ENCODE results near the gene ERGIC3. TPM values are rescaled to one million over a fixed set of nuclear protein-coding genes. Genes with fewer than 3 reads are reported as not detected.

The ERGIC3 gene
- total and polyA plus RNA-seq, 2 experiments from 2014 or later: 262 to 477 TPM

DNA sequence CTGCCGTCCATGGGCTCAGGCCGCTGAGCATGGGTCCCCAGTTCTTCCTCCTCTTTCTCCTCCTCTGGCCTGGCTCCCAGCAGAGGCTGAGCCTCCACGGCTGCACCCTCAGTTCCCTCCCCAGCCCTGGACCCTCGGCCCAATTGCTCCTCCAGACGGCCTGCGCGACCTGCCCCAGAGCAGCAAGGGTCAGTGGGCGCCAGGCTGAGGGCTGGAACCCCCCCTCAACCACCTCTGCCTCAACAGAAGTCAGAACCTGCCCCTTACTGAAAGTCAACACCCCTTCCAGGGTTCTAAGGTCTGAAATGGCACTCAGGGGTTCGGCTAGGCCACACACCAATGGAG, 57.9 kb downstream of the ERGIC3 start:
- Histone ChIP-seq H2AFZ (no peak overlapping the region), H3K9ac (no peak overlapping the region), H3F3A (ENCODE audit: insufficient read depth) (no peaks in the 10 kb centered on the region), H3K9me2 (ENCODE audit: insufficient read depth) (no peaks in the 10 kb centered on the region), H3K4me2 (ENCODE audit: unreplicated experiment) (no peak overlapping the region), H3K79me2 (ENCODE audit: insufficient read depth) (no peaks in the 10 kb centered on the region), H3K27me3 (replicated peaks; ENCODE audit: insufficient read depth) (peaks cover 6% of the 10 kb centered on the region), H3K4me3 (no peak overlapping the region), H3K27ac (no peak overlapping the region), H3K9me3 (ENCODE audit: low read depth) (no peaks in the 10 kb centered on the region), H4K20me1 (ENCODE audit: insufficient read depth) (no peaks in the 10 kb centered on the region), H3K36me3 (ENCODE audit: low read depth) (no peaks in the 10 kb centered on the region), H3K4me1 (ENCODE audit: insufficient read depth) (peaks cover 5% of the 10 kb centered on the region; the same call in 1 of the 2 replicates)
- DNase-seq: no peak
- TF ChIP-seq EZH2 (IDR thresholded peaks at IDR 0.05; ENCODE audit: insufficient read depth, poor library complexity, severe bottlenecking): no peak
- no peak for TF ChIP-seq EZH2phosphoT487 (IDR thresholded peaks at IDR 0.05; ENCODE audit: insufficient read depth, low read depth)
- 83 to 92% methylated on average over 5 to 9 of the region's 9 CpGs for WGBS, 2 experiments (ENCODE audit: low coverage in 1 of 2, low lambda C conversion rate in 2 of 2, missing lambda C conversion rate in 2 of 2)
- in situ Hi-C loops (cut with MboI): no loop called here

GRCh38 chr20:35600176-35600992, 58.5 kb downstream of the ERGIC3 start:
- Histone ChIP-seq H3K9me3 (ENCODE audit: low read depth) (no peaks in the 10 kb centered on the region), H3K27me3 (replicated peaks; ENCODE audit: insufficient read depth) (peaks cover 6% of the 10 kb centered on the region), H3K27ac (no peak overlapping the region), H3K4me1 (ENCODE audit: insufficient read depth) (peaks cover 5% of the 10 kb centered on the region; the same call in 1 of the 2 replicates), H3K9me2 (ENCODE audit: insufficient read depth) (no peaks in the 10 kb centered on the region), H3K4me3 (peak overlapping the region; percentile 64), H3K79me2 (ENCODE audit: insufficient read depth) (no peaks in the 10 kb centered on the region), H2AFZ (peak overlapping the region; percentile 78), H3K36me3 (ENCODE audit: low read depth) (no peaks in the 10 kb centered on the region), H3F3A (ENCODE audit: insufficient read depth) (no peaks in the 10 kb centered on the region), H3K4me2 (ENCODE audit: unreplicated experiment) (peak overlapping the region; percentile 77), H4K20me1 (ENCODE audit: insufficient read depth) (no peaks in the 10 kb centered on the region), H3K9ac (peak overlapping the region; percentile 70; the same call in 1 of the 2 replicates)
- in situ Hi-C loops (cut with MboI): no loop called here
- no peak for TF ChIP-seq EZH2phosphoT487 (IDR thresholded peaks at IDR 0.05; ENCODE audit: insufficient read depth, low read depth)
- no peak for TF ChIP-seq EZH2 (IDR thresholded peaks at IDR 0.05; ENCODE audit: insufficient read depth, poor library complexity, severe bottlenecking)
- WGBS, 2 experiments (ENCODE audit: low coverage in 1 of 2, low lambda C conversion rate in 2 of 2, missing lambda C conversion rate in 2 of 2): 33 to 38% methylated on average over 31 to 34 of the region's 34 CpGs
- DNase-seq: no peak

- peak overlapping the region; percentile 70 for H3K9ac ChIP-seq
- no peaks in the 10 kb centered on the region for H3F3A ChIP-seq (ENCODE audit: insufficient read depth)
- peaks cover 5% of the 10 kb centered on the region; the same call in 1 of the 2 replicates for H3K4me1 ChIP-seq (ENCODE audit: insufficient read depth)
- H3K27ac ChIP-seq: no peak overlapping the region
- H3K9me2 ChIP-seq (ENCODE audit: insufficient read depth): no peaks in the 10 kb centered on the region
- no peaks in the 10 kb centered on the region for H4K20me1 ChIP-seq (ENCODE audit: insufficient read depth)
- H3K9me3 ChIP-seq (ENCODE audit: low read depth): no peaks in the 10 kb centered on the region
- H3K4me2 ChIP-seq (ENCODE audit: unreplicated experiment): peak overlapping the region; percentile 77
- in situ Hi-C loops (cut with MboI): no loop called here
- TF ChIP-seq EZH2phosphoT487 (IDR thresholded peaks at IDR 0.05; ENCODE audit: insufficient read depth, low read depth): no peak
- no peak for TF ChIP-seq EZH2 (IDR thresholded peaks at IDR 0.05; ENCODE audit: insufficient read depth, poor library complexity, severe bottlenecking)
- no peaks in the 10 kb centered on the region for H3K36me3 ChIP-seq (ENCODE audit: low read depth)
- 2 to 4% methylated on average over 81 to 91 of the region's 103 CpGs for WGBS, 2 experiments (ENCODE audit: low coverage in 1 of 2, low lambda C conversion rate in 2 of 2, missing lambda C conversion rate in 2 of 2)
- peak overlapping the region; percentile 64 for H3K4me3 ChIP-seq
- peaks cover 6% of the 10 kb centered on the region for H3K27me3 ChIP-seq (replicated peaks; ENCODE audit: insufficient read depth)
- no peaks in the 10 kb centered on the region for H3K79me2 ChIP-seq (ENCODE audit: insufficient read depth)
- peak overlapping the region; percentile 78 for H2AFZ ChIP-seq
- peak; percentile 87 for DNase-seq
Measured at GRCh38 chr20:35600993-35601973, 59.4 kb downstream of the ERGIC3 start.

DNA sequence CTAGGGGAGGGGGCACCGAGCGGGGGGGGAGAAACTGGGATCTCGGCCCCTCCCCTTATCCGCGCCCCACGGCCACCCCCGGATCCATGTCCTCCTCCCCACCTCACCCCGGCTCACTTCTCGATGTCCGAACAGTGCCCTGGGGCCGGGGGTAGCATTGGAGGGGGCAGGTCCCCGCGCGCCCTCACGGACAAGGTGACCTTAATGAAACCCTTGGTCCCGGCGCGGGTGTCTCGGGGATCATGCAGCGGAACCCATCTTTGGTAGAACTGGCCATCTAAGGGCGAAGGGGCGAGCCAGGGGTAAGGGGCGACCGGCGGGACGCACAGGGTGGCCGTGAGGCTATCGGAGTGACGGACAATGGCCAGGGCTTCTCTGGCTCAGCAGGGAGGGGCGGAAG, 60.1 kb downstream of the ERGIC3 start:
- WGBS, 2 experiments (ENCODE audit: low coverage in 1 of 2, low lambda C conversion rate in 2 of 2, missing lambda C conversion rate in 2 of 2): 33 to 48% methylated on average over 18 to 30 of the region's 30 CpGs
- peak overlapping the region; percentile 70; the same call in 1 of the 2 replicates for H3K9ac ChIP-seq
- DNase-seq: no peak

More for the DNA sequence above, 60.1 kb downstream of the ERGIC3 start:
- Histone ChIP-seq H4K20me1 (ENCODE audit: insufficient read depth) (no peaks in the 10 kb centered on the region), H3K4me2 (ENCODE audit: unreplicated experiment) (peak overlapping the region; percentile 77), H3K27ac (no peak overlapping the region), H3K4me3 (peak overlapping the region; percentile 64), H3K9me3 (ENCODE audit: low read depth) (no peaks in the 10 kb centered on the region), H3K79me2 (ENCODE audit: insufficient read depth) (no peaks in the 10 kb centered on the region), H3K9me2 (ENCODE audit: insufficient read depth) (no peaks in the 10 kb centered on the region), H3F3A (ENCODE audit: insufficient read depth) (no peaks in the 10 kb centered on the region), H3K27me3 (replicated peaks; ENCODE audit: insufficient read depth) (peaks cover 6% of the 10 kb centered on the region), H2AFZ (peak overlapping the region; percentile 78; the same call in 1 of the 2 replicates), H3K36me3 (ENCODE audit: low read depth) (no peaks in the 10 kb centered on the region), H3K4me1 (ENCODE audit: insufficient read depth) (peaks cover 5% of the 10 kb centered on the region; the same call in 1 of the 2 replicates)
- in situ Hi-C loops (cut with MboI): no loop called here
- no peak for TF ChIP-seq EZH2 (IDR thresholded peaks at IDR 0.05; ENCODE audit: insufficient read depth, poor library complexity, severe bottlenecking)
- no peak for TF ChIP-seq EZH2phosphoT487 (IDR thresholded peaks at IDR 0.05; ENCODE audit: insufficient read depth, low read depth)
